ENCODE results near the gene GNB5.

DNA sequence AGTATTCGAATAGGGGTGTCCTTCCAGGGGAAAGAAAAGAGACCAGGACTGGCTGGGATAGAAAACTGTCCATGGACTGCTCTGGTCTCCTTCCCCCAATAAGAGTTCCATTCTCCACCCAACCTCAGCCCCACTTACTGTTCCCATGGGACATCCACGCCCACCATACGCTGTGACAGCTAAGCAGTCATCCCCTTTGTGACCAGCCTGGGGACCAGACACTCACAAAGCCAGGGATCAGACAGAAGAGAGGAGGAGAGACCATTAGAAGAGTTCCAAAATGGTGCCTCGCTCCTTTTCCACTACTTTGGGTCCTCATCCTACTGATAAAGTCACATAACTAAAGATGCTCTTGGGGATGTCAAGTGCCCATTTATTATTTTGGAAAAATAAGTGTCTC, 27.6 kb upstream of the GNB5 start:
- TF ChIP-seq, protein P1, sequence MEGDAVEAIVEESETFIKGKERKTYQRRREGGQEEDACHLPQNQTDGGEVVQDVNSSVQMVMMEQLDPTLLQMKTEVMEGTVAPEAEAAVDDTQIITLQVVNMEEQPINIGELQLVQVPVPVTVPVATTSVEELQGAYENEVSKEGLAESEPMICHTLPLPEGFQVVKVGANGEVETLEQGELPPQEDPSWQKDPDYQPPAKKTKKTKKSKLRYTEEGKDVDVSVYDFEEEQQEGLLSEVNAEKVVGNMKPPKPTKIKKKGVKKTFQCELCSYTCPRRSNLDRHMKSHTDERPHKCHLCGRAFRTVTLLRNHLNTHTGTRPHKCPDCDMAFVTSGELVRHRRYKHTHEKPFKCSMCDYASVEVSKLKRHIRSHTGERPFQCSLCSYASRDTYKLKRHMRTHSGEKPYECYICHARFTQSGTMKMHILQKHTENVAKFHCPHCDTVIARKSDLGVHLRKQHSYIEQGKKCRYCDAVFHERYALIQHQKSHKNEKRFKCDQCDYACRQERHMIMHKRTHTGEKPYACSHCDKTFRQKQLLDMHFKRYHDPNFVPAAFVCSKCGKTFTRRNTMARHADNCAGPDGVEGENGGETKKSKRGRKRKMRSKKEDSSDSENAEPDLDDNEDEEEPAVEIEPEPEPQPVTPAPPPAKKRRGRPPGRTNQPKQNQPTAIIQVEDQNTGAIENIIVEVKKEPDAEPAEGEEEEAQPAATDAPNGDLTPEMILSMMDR (IDR thresholded peaks at IDR 0.05) = no peak
- no peak for TF ChIP-seq EP300 (IDR thresholded peaks at IDR 0.05; ENCODE audit: low read depth)
- TF ChIP-seq POLR2AphosphoS5 (IDR thresholded peaks at IDR 0.05) = no peak
